Measurements from ENCODE around the gene GIMAP2.

DNA sequence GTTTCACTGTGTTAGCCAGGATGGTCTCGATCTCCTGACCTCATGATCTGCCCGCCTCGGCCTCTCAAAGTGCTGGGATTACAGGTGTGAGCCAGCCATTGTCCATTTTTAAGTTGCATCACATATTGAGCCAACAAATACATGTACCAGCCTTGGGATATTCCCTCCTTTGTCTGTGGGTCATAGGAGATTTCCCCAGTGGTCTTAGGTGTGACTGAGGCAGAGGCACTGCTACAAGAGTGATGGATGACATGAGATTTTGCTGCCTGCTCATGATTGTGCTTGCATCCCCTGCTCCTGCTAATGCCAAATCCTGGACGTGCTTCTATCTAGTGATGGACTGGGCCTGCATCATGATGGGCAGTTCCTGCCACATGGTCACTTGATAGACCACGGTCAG is 42.6 kb upstream of the GIMAP2 start:
- no peak for TF ChIP-seq CTCF (conservative IDR thresholded peaks at IDR 0.05 in 1 of 2, IDR thresholded peaks at IDR 0.05 in 1 of 2; ENCODE audit: low read depth in 1 of 2, low read length in 2 of 2)
- TF ChIP-seq EZH2 (IDR thresholded peaks at IDR 0.05; ENCODE audit: low read length, missing control alignments): no peak

Measured in fibroblast of lung (primary cell).